ENCODE results near the gene KIF2C. TPM values are rescaled to one million over a fixed set of nuclear protein-coding genes. Genes with fewer than 3 reads are reported as not detected.
"Not testable (repeated sequence)": the region's sequence is repeated elsewhere in the genome, so short reads cannot be mapped to it uniquely, and the experiment has no call there.

KIF2C gene
- total RNA-seq, 2 experiments from 2014 or later, result 0.64 to 0.82 TPM

DNA sequence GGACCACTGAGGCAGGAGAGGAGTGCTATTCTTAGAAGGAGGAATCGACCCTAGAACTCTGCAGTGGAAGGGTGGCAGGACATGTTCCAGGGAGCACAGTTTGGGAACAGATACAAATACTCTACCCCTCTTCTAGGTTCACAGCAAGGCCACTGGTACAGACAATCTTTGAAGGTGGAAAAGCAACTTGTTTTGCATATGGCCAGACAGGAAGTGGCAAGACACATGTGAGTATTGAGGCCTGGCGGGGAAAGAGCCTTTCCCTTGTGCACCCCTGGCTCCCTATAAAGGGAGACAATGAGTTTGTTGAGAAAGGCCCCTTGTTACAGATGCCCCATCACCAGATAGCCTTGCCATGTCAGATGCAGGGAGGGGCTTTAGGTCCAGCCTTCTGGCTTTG, 17.8 kb downstream of the KIF2C start:
- H3K27ac ChIP-seq (ENCODE audit: low read depth in 1 of 2, low read length in 2 of 2), result no peak overlapping the region
- TF ChIP-seq, protein P1, sequence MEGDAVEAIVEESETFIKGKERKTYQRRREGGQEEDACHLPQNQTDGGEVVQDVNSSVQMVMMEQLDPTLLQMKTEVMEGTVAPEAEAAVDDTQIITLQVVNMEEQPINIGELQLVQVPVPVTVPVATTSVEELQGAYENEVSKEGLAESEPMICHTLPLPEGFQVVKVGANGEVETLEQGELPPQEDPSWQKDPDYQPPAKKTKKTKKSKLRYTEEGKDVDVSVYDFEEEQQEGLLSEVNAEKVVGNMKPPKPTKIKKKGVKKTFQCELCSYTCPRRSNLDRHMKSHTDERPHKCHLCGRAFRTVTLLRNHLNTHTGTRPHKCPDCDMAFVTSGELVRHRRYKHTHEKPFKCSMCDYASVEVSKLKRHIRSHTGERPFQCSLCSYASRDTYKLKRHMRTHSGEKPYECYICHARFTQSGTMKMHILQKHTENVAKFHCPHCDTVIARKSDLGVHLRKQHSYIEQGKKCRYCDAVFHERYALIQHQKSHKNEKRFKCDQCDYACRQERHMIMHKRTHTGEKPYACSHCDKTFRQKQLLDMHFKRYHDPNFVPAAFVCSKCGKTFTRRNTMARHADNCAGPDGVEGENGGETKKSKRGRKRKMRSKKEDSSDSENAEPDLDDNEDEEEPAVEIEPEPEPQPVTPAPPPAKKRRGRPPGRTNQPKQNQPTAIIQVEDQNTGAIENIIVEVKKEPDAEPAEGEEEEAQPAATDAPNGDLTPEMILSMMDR (IDR thresholded peaks at IDR 0.05), result no peak
- H3K9me3 ChIP-seq (ENCODE audit: control insufficient read depth in 1 of 2, insufficient read depth in 1 of 2, low read length in 2 of 2), result no peaks in the 10 kb centered on the region
- peaks cover 5% of the 10 kb centered on the region for H3K4me1 ChIP-seq (ENCODE audit: insufficient read depth, low read length)
- POLR2A ChIA-PET, result no interaction called here
- Mint-ChIP-seq H3K4me1 (ENCODE audit: low read depth) (no peaks in the 10 kb centered on the region), H3K27ac (no peak overlapping the region), H3K9me3 (no peaks in the 10 kb centered on the region), H3K4me3 (no peak overlapping the region), H3K36me3 (ENCODE audit: low read depth) (no peaks in the 10 kb centered on the region), H3K27me3 (no peaks in the 10 kb centered on the region)
- intact Hi-C loops (cut with DNase I, micrococcal nuclease), result no loop called here
- DNase-seq, result no peak
- CTCF ChIA-PET, result no interaction called here
- H3K36me3 ChIP-seq (ENCODE audit: insufficient read depth, low read length), result peaks cover 2% of the 10 kb centered on the region
- H3K27me3 ChIP-seq (ENCODE audit: control insufficient read depth in 1 of 2, insufficient read depth in 2 of 2, low read length in 2 of 2), result no peaks in the 10 kb centered on the region
- no peak for ATAC-seq (ENCODE audit: poor library complexity)
- H3K4me3 ChIP-seq (ENCODE audit: low read length), result no peak overlapping the region

DNA sequence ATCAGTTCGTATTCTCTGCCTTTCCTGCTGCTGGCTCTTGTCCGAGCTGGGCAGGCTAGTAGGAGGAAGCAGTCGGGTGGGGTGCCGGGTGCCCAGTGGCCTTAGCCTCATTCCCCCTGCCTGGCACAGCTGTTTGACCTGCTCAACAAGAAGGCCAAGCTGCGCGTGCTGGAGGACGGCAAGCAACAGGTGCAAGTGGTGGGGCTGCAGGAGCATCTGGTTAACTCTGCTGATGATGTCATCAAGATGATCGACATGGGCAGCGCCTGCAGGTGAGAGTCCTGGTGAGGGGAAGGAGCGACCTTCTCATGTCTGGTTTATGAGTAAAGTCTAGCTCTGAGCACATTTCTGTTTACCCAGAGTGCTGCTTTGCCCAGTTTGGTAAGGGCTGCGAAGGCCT, 19.4 kb downstream of the KIF2C start:
- no peaks in the 10 kb centered on the region for H3K9me3 ChIP-seq (ENCODE audit: control insufficient read depth in 1 of 2, insufficient read depth in 1 of 2, low read length in 2 of 2)
- H3K27me3 ChIP-seq (ENCODE audit: control insufficient read depth in 1 of 2, insufficient read depth in 2 of 2, low read length in 2 of 2), result no peaks in the 10 kb centered on the region
- H3K27ac ChIP-seq (ENCODE audit: low read depth in 1 of 2, low read length in 2 of 2), result no peak overlapping the region
- Mint-ChIP-seq H3K9me3 (no peaks in the 10 kb centered on the region), H3K4me1 (ENCODE audit: low read depth) (no peaks in the 10 kb centered on the region), H3K36me3 (ENCODE audit: low read depth) (no peaks in the 10 kb centered on the region), H3K4me3 (no peak overlapping the region), H3K27me3 (no peaks in the 10 kb centered on the region), H3K27ac (no peak overlapping the region)
- peaks cover 4% of the 10 kb centered on the region for H3K36me3 ChIP-seq (ENCODE audit: insufficient read depth, low read length)
- intact Hi-C loops (cut with DNase I, micrococcal nuclease), result no loop called here
- TF ChIP-seq, protein P1 (IDR thresholded peaks at IDR 0.05), result no peak
- ATAC-seq (ENCODE audit: poor library complexity), result no peak
- peaks cover 5% of the 10 kb centered on the region for H3K4me1 ChIP-seq (ENCODE audit: insufficient read depth, low read length)
- no peak overlapping the region for H3K4me3 ChIP-seq (ENCODE audit: low read length)
- POLR2A ChIA-PET, result interaction anchor here (1.6 kb wide), 1 partner anchor 16 kb away, joined by 5 read pairs; the partner anchor contains the start of gene RPS8
- CTCF ChIA-PET, result no interaction called here
- DNase-seq, result no peak

DNA sequence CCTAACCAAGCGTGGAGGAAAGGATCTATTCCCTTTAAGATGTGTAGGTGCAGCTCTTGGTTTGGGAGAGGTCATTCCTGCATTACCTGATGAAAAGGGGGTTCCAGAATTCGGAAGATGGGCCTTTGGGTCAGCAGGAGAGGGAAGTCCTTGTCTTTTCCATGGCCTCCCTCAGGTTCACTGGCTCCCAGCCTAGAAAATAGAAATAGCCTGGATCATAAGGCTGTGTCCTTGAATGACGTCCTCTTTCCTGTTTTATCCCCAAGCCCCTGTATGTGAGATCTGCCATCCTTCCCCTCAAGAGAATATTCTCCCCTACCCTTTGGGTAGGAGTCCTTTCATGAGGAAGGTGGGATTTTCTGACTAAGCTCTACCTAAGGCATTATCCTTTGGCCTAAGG, 21.2 kb downstream of the KIF2C start:
- Histone ChIP-seq H3K27ac (ENCODE audit: low read depth in 1 of 2, low read length in 2 of 2) (no peak overlapping the region), H3K27me3 (ENCODE audit: control insufficient read depth in 1 of 2, insufficient read depth in 2 of 2, low read length in 2 of 2) (no peaks in the 10 kb centered on the region), H3K4me3 (ENCODE audit: low read length) (no peak overlapping the region), H3K4me1 (ENCODE audit: insufficient read depth, low read length) (peaks cover 5% of the 10 kb centered on the region), H3K9me3 (ENCODE audit: control insufficient read depth in 1 of 2, insufficient read depth in 1 of 2, low read length in 2 of 2) (no peaks in the 10 kb centered on the region), H3K36me3 (ENCODE audit: insufficient read depth, low read length) (peaks cover 4% of the 10 kb centered on the region)
- H3K27me3 Mint-ChIP-seq, result no peaks in the 10 kb centered on the region
- TF ChIP-seq, protein P1 (IDR thresholded peaks at IDR 0.05), result no peak
- H3K27ac Mint-ChIP-seq, result no peak overlapping the region
- POLR2A ChIA-PET, result interaction anchor here (1.6 kb wide), 1 partner anchor 15 kb away, joined by 5 read pairs; the partner anchor contains the start of gene RPS8
- DNase-seq (no peak), ATAC-seq (ENCODE audit: poor library complexity) (no peak)
- H3K4me1 Mint-ChIP-seq (ENCODE audit: low read depth), result no peaks in the 10 kb centered on the region
- CTCF ChIA-PET, result interaction anchor here (1.6 kb wide), 1 partner anchor 29 kb away, joined by 5 read pairs; no protein-coding TSS in a partner anchor
- H3K4me3 Mint-ChIP-seq, result no peak overlapping the region
- intact Hi-C loops (cut with DNase I, micrococcal nuclease), result no loop called here
- H3K36me3 Mint-ChIP-seq (ENCODE audit: low read depth), result no peaks in the 10 kb centered on the region
- no peaks in the 10 kb centered on the region for H3K9me3 Mint-ChIP-seq

DNA sequence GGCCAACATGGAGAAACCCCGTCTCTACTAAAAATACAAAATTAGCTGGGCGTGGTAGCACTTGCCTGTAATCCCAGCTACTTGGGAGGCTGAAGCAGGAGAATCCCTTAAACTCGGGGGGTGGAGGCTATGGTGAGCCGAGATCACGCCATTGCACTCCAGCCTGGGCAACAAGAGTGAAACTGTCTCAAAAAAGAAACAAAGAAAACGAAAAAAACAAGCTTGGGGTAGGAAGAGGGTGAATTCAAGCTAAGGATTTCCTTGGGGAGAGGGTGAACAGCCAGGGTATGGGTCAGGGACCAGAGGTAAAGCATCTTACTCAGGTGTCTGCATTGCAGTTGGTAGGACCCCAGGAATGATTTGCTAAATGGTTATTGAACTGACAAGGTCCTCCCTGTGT, 26.8 kb downstream of the KIF2C start:
- H3K36me3 ChIP-seq (ENCODE audit: insufficient read depth, low read length); H3K27ac Mint-ChIP-seq; H3K27ac ChIP-seq (ENCODE audit: low read depth in 1 of 2, low read length in 2 of 2); H3K4me1 ChIP-seq (ENCODE audit: insufficient read depth, low read length); H3K9me3 Mint-ChIP-seq; H3K4me1 Mint-ChIP-seq (ENCODE audit: low read depth); H3K4me3 Mint-ChIP-seq; H3K9me3 ChIP-seq (ENCODE audit: control insufficient read depth in 1 of 2, insufficient read depth in 1 of 2, low read length in 2 of 2); CTCF ChIA-PET; H3K27me3 Mint-ChIP-seq; H3K36me3 Mint-ChIP-seq (ENCODE audit: low read depth); intact Hi-C loops (cut with DNase I, micrococcal nuclease); H3K4me3 ChIP-seq (ENCODE audit: low read length); H3K27me3 ChIP-seq (ENCODE audit: control insufficient read depth in 1 of 2, insufficient read depth in 2 of 2, low read length in 2 of 2); ATAC-seq (ENCODE audit: poor library complexity); DNase-seq: not testable (repeated sequence)
- POLR2A ChIA-PET, result interaction anchor here (2.2 kb wide), 1 partner anchor 9 kb away, joined by 10 read pairs; the partner anchor contains the start of gene RPS8
